DOHH2 (cell line): ENCODE data around the gene ABCC8.

Experiments
- CTCF ChIP-seq: fragments of 200-600 bp; sonication (generic); IDR thresholded peaks from one replicate; pipeline ENCODE4 v1.5.1; 2014; ENCODE audit warnings: antibody characterized with exemption, mild to moderate bottlenecking, low read depth, low read length; ENCODE audit not compliant: poor library complexity, severe bottlenecking
- EZH2phosphoT487 ChIP-seq: fragments of 200-600 bp; sonication (generic); IDR thresholded peaks from 2 replicates; pipeline ENCODE4 v1.6.1; 2017; ENCODE audit warnings: borderline replicate concordance, mild to moderate bottlenecking, antibody characterized with exemption, low read length, moderate library complexity, mixed read lengths

- TF ChIP-seq CTCF (no peak), EZH2phosphoT487 (no peak)
Observed at GRCh38 chr11:17490938-17491337, 14.3 kb upstream of the ABCC8 start.
